Mesendoderm (in vitro differentiated cells): ENCODE measurements around the gene ERP44.
A peak's percentile ranks its signal among the peaks of the same experiment; 100 is the strongest.

Experiments
- DNase-seq: peaks from one replicate; pipeline ENCODE4 v3.0.0; 2013
- H2AK5ac ChIP-seq: 2 replicates; pipeline ENCODE4 v1.6.1; 2013; ENCODE audit warnings: low read length, inconsistent platforms
- H2BK120ac ChIP-seq: 2 replicates; pipeline ENCODE4 v1.6.1; 2013; ENCODE audit warnings: low read depth, mild to moderate bottlenecking, low read length, moderate library complexity, mixed read lengths
- H2BK15ac ChIP-seq: replicated peaks from 2 replicates; pipeline ENCODE4 v1.6.1; 2013; ENCODE audit warnings: low read depth, mild to moderate bottlenecking, moderate library complexity
- H2BK5ac ChIP-seq: 2 replicates; pipeline ENCODE4 v1.6.1; 2013; ENCODE audit warnings: low read length, inconsistent platforms
- H3K18ac ChIP-seq: 2 replicates; pipeline ENCODE4 v1.6.1; 2013; ENCODE audit warnings: mild to moderate bottlenecking, low read length, mixed read lengths
- H3K23ac ChIP-seq: one replicate; pipeline ENCODE4 v1.6.1; 2013; ENCODE audit warnings: low read length
- H3K27ac ChIP-seq: 2 replicates; pipeline ENCODE4 v1.5.1; 2013; ENCODE audit warnings: low read depth, mild to moderate bottlenecking, inconsistent platforms, low read length, moderate library complexity
- H3K27me3 ChIP-seq: 2 replicates; pipeline ENCODE4 v1.6.1; 2013; ENCODE audit warnings: low read length, control low read depth, mild to moderate bottlenecking, inconsistent platforms; ENCODE audit not compliant: insufficient read depth, poor library complexity
- H3K36me3 ChIP-seq: 2 replicates; pipeline ENCODE4 v1.6.1; 2013; ENCODE audit warnings: low read length, inconsistent platforms; ENCODE audit not compliant: control insufficient read depth, insufficient read depth
- H3K4ac ChIP-seq: one replicate; pipeline ENCODE4 v1.6.1; 2013; ENCODE audit warnings: low read depth, mild to moderate bottlenecking, low read length, moderate library complexity
- H3K4me1 ChIP-seq: 2 replicates; pipeline ENCODE4 v1.6.1; 2013; ENCODE audit warnings: low read depth, low read length, inconsistent platforms; ENCODE audit not compliant: control insufficient read depth
- H3K4me2 ChIP-seq: 2 replicates; pipeline ENCODE4 v1.6.1; 2013; ENCODE audit warnings: low read length
- H3K4me3 ChIP-seq: 2 replicates; pipeline ENCODE4 v1.5.1; 2013; ENCODE audit warnings: mild to moderate bottlenecking, low read length
- H3K56ac ChIP-seq: one replicate; pipeline ENCODE4 v1.6.1; 2013; ENCODE audit warnings: low read length
- H3K79me1 ChIP-seq: 2 replicates; pipeline ENCODE4 v1.6.1; 2013; ENCODE audit warnings: low read length, inconsistent platforms
- H3K79me2 ChIP-seq: 2 replicates; pipeline ENCODE4 v1.6.1; 2013; ENCODE audit warnings: mild to moderate bottlenecking, low read length; ENCODE audit not compliant: control insufficient read depth, insufficient read depth
- H3K9ac ChIP-seq: 2 replicates; pipeline ENCODE4 v1.6.1; 2013; ENCODE audit warnings: low read length, inconsistent platforms
- H4K5ac ChIP-seq: one replicate; pipeline ENCODE4 v1.6.1; 2013; ENCODE audit warnings: low read length
- H4K8ac ChIP-seq: one replicate; pipeline ENCODE4 v1.6.1; 2013; ENCODE audit warnings: low read depth, mild to moderate bottlenecking, control low read depth, low read length, moderate library complexity
- WGBS: extraction: QIAGEN DNeasy Blood & Tissue Kit; methylation state at CpG from one replicate; pipeline ENCODE4 v1.1.7; 2013; ENCODE audit warnings: low lambda C conversion rate, missing lambda C conversion rate; ENCODE audit not compliant: insufficient coverage; ENCODE audit errors: extremely low coverage; 5-methylcytosine and 5-hydroxymethylcytosine counted together

Gene ERP44

GRCh38 chr9:99973455-99973854 lies 125.3 kb downstream of the ERP44 start:
- no peak overlapping the region for H3K4me2 ChIP-seq
- H2BK5ac ChIP-seq: no peak overlapping the region
- no peak overlapping the region for H4K5ac ChIP-seq
- no peak overlapping the region for H3K27ac ChIP-seq
- no CpG with 5 or more reads among the region's 3 CpGs for WGBS
- no peak overlapping the region for H2AK5ac ChIP-seq
- no peak overlapping the region for H3K23ac ChIP-seq
- no peaks in the 10 kb centered on the region for H3K79me2 ChIP-seq
- H4K8ac ChIP-seq: no peak overlapping the region
- no peak overlapping the region for H2BK120ac ChIP-seq
- H3K27me3 ChIP-seq: no peaks in the 10 kb centered on the region
- H3K79me1 ChIP-seq: no peaks in the 10 kb centered on the region
- H3K4me1 ChIP-seq: no peaks in the 10 kb centered on the region
- no peak overlapping the region for H3K56ac ChIP-seq
- H2BK15ac ChIP-seq: no peak overlapping the region
- H3K36me3 ChIP-seq: no peaks in the 10 kb centered on the region
- no peak for DNase-seq
- H3K9ac ChIP-seq: no peak overlapping the region
- no peak overlapping the region for H3K4me3 ChIP-seq
- H3K18ac ChIP-seq: no peak overlapping the region
- no peak overlapping the region for H3K4ac ChIP-seq

- Histone ChIP-seq H3K4ac (no peak overlapping the region), H3K79me1 (no peaks in the 10 kb centered on the region), H3K4me2 (no peak overlapping the region), H4K8ac (no peak overlapping the region), H2AK5ac (no peak overlapping the region), H4K5ac (no peak overlapping the region), H2BK15ac (no peak overlapping the region), H3K4me3 (no peak overlapping the region), H3K27me3 (no peaks in the 10 kb centered on the region), H3K27ac (no peak overlapping the region), H3K36me3 (no peaks in the 10 kb centered on the region), H3K23ac (no peak overlapping the region), H3K79me2 (no peaks in the 10 kb centered on the region), H3K56ac (no peak overlapping the region), H2BK120ac (no peak overlapping the region), H3K9ac (no peak overlapping the region), H3K18ac (no peak overlapping the region), H3K4me1 (peaks cover 2% of the 10 kb centered on the region), H2BK5ac (no peak overlapping the region)
- no peak for DNase-seq
These were observed 127.4 kb downstream of the ERP44 start for GRCh38 chr9:99971410-99971809.

- no peak overlapping the region for H4K8ac ChIP-seq
- no peak overlapping the region for H3K4me2 ChIP-seq
- no peaks in the 10 kb centered on the region for H3K79me1 ChIP-seq
- H3K36me3 ChIP-seq: no peaks in the 10 kb centered on the region
- H3K27ac ChIP-seq: no peak overlapping the region
- no peak overlapping the region for H3K9ac ChIP-seq
- WGBS: no CpG with 5 or more reads among the region's 2 CpGs
- no peak overlapping the region for H2BK5ac ChIP-seq
- H3K27me3 ChIP-seq: no peaks in the 10 kb centered on the region
- H2BK15ac ChIP-seq: no peak overlapping the region
- H2AK5ac ChIP-seq: no peak overlapping the region
- no peak overlapping the region for H3K23ac ChIP-seq
- no peaks in the 10 kb centered on the region for H3K79me2 ChIP-seq
- H3K4me1 ChIP-seq: peaks cover 2% of the 10 kb centered on the region
- H3K18ac ChIP-seq: no peak overlapping the region
- no peak for DNase-seq
- no peak overlapping the region for H3K56ac ChIP-seq
- H2BK120ac ChIP-seq: no peak overlapping the region
- H3K4me3 ChIP-seq: no peak overlapping the region
- no peak overlapping the region for H3K4ac ChIP-seq
- no peak overlapping the region for H4K5ac ChIP-seq
These were observed 128.3 kb downstream of the ERP44 start for GRCh38 chr9:99970481-99970880.

GRCh38 chr9:99967457-99967856 lies 131.3 kb downstream of the ERP44 start:
- H2AK5ac ChIP-seq: no peak overlapping the region
- H3K79me2 ChIP-seq: no peaks in the 10 kb centered on the region
- H2BK5ac ChIP-seq: no peak overlapping the region
- no peak overlapping the region for H3K56ac ChIP-seq
- H3K4me2 ChIP-seq: no peak overlapping the region
- no peak overlapping the region for H3K23ac ChIP-seq
- WGBS: no CpG with 5 or more reads among the region's 2 CpGs
- H3K18ac ChIP-seq: no peak overlapping the region
- H4K8ac ChIP-seq: no peak overlapping the region
- no peak overlapping the region for H2BK120ac ChIP-seq
- H3K9ac ChIP-seq: no peak overlapping the region
- H3K27me3 ChIP-seq: no peaks in the 10 kb centered on the region
- H3K36me3 ChIP-seq: no peaks in the 10 kb centered on the region
- no peaks in the 10 kb centered on the region for H3K79me1 ChIP-seq
- H3K27ac ChIP-seq: no peak overlapping the region
- H2BK15ac ChIP-seq: no peak overlapping the region
- no peak overlapping the region for H3K4ac ChIP-seq
- no peak overlapping the region for H4K5ac ChIP-seq
- DNase-seq: peak; percentile 83
- peaks cover 2% of the 10 kb centered on the region for H3K4me1 ChIP-seq
- H3K4me3 ChIP-seq: no peak overlapping the region

GRCh38 chr9:99966716-99967115 lies 132.1 kb downstream of the ERP44 start:
- Histone ChIP-seq H3K27ac (no peak overlapping the region), H3K9ac (no peak overlapping the region), H3K27me3 (no peaks in the 10 kb centered on the region), H3K18ac (no peak overlapping the region), H2BK120ac (no peak overlapping the region), H3K23ac (no peak overlapping the region), H3K36me3 (no peaks in the 10 kb centered on the region), H3K4ac (no peak overlapping the region), H2AK5ac (no peak overlapping the region), H3K56ac (no peak overlapping the region), H3K4me1 (peaks cover 2% of the 10 kb centered on the region), H3K4me3 (no peak overlapping the region), H4K5ac (no peak overlapping the region), H2BK5ac (no peak overlapping the region), H3K4me2 (no peak overlapping the region), H2BK15ac (no peak overlapping the region), H4K8ac (no peak overlapping the region), H3K79me2 (no peaks in the 10 kb centered on the region), H3K79me1 (no peaks in the 10 kb centered on the region)
- peak; percentile 95 for DNase-seq
- no CpG with 5 or more reads among the region's 2 CpGs for WGBS

- Histone ChIP-seq H3K4me3 (no peak overlapping the region), H3K56ac (no peak overlapping the region), H3K9ac (no peak overlapping the region), H3K79me1 (no peaks in the 10 kb centered on the region), H3K4ac (no peak overlapping the region), H2BK120ac (no peak overlapping the region), H2AK5ac (no peak overlapping the region), H3K23ac (no peak overlapping the region), H3K27me3 (no peaks in the 10 kb centered on the region), H2BK5ac (no peak overlapping the region), H4K5ac (no peak overlapping the region), H3K27ac (no peak overlapping the region), H3K4me1 (peaks cover 4% of the 10 kb centered on the region), H4K8ac (no peak overlapping the region), H3K36me3 (no peaks in the 10 kb centered on the region), H3K18ac (no peak overlapping the region), H3K4me2 (no peak overlapping the region), H2BK15ac (no peak overlapping the region), H3K79me2 (no peaks in the 10 kb centered on the region)
- DNase-seq: peak; percentile 86
- 100% methylated on average over 1 of the region's 2 CpGs for WGBS
These were observed 132.8 kb downstream of the ERP44 start for GRCh38 chr9:99966001-99966400.
